HG03108 (cell line): ENCODE measurements around the gene SMIM36.
"Not testable (repeated sequence)": the region's sequence is repeated elsewhere in the genome, so short reads cannot be mapped to it uniquely, and the experiment has no call there.

ENCODE experiments used
- ATAC-seq: cut with Tn5 transposase; IDR thresholded peaks from one replicate; pipeline ENCODE4 v1.9.1; 2021; ENCODE audit warnings: moderate library complexity; ENCODE audit not compliant: unreplicated experiment

Gene SMIM36

DNA sequence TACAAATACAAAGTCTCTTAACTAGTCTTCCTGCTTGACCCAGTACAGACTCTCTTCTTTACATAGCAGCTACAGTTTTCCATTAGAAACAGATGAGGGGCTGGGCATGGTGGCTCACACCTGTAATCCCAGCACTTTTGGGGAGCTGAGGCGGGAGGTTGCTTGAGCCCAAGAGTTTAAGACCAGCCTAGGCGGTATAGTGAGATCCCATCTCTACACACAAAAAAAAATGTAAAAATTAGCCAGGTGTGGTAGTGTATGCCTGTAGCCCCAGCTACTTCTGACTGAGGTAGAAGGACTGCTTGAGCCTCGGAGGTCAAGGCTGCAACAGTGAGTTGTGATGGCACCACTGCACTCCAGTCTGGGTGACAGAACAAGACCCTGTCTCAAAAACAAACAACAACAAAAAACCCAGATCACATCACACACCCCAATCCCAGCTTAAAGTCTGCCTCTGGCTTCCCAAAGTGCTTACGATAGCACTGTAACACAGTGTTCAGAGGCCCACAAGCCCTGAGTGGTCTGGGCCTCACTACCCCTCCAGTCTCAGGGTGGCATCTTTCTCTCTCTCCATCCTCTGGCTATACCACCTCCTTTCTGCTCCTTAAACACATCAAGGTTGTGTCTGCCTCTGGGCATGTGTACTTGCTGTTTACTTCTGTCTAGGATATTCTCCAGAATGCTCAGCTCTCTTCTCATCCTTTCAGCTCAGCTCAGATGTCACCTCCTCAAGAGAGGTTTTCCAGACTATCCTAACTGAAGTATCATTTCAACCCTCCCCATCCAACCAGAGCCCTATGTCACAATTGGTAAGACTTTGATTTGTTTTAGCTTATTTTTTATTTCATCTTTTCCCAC, 93.6 kb downstream of the SMIM36 start:
- ATAC-seq, result no peak

DNA sequence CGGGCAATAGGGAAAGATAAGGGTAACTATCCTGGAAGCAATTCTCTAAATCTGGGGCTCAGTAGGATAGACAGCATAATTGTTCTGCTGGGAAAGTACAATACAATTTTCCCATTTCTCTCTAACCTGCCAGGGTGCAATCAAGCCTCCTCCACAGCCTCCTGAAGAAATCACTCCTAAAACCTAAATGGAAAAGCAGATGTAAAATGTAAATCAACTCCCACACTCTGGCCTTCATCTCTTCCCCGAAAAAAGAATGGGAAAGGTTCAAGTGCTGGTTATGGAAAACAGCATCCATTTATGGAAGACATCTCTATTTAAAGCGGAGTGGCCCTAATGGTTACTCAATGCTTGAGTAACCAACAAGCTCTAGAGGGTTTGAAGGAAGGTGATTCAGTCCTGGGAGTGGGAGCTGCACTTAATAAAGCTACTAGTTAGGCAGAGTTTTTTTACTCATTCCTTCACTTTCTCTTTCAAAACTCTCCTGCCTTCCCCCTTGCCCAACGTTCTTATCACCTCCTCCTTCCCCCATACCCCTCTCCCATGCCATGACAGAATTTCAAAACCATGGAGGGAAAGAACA, 94.7 kb downstream of the SMIM36 start:
- no peak for ATAC-seq

DNA sequence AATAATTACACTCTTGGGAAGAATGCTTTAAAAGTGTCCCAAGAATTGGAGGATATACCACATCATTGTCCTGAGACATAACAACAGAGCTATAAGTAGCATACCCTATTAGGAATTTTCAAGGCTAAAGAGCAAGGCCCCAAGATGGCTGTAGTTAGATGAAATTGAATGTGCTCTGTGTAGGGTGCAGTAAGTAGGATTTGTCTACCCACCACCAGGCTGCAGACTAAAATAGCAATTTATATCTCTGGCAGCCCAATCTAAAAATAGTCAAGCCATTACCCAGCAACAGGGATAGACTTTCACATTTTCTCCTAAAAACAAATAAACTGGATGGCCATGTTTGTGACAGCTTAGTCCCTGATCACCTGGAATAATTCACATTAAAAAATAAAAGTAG, 95.3 kb downstream of the SMIM36 start:
- ATAC-seq, result no peak

DNA sequence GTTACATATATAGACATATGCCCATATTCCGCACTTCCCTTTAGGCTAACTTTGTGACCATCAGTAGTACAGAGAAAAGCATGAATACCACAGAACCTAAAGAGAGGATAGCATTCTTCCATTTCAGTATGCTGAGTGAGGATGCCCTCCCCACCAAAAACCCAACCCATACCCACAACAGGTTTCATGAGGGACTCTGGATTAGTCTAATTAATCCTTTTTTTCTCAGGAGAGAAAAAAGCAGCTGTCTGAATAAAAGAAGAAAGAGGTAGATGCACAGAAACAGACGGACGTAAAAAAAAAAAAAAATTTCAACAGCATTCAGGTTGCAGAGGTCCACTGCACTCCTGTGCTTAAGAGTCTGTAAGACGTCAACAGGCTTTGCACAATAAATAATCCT, 96.3 kb downstream of the SMIM36 start:
- ATAC-seq, result no peak

DNA sequence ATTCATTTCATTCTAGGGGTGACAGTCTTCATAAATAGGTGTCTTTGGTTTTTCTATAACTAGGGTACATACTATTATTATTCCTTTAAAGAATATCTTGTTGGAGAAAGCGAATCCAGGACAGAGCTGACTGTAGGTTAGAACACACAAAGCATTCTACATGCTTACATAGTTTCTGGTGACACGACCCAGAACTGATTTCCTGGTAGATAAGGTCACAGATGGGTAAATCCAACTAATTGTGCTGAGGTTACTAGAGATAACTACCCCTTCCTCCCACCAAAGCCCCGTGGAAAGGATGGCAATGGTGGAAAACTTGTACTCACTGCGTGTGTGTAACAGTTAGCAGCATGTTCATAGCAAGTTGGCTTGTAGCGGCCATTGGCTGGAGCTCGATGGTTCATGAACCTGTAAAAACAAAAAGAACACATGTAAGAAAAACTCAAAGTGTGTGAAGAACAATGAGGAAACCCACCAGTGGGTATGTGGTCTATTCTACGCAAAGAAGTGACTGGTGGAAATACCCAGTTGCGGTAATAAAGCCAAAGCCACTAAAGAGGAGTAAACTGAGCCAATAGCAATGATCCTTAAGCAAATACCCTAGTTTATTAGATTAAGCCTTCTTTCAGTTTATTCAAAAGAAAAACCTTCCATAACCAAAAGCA, 97.3 kb downstream of the SMIM36 start:
- no peak for ATAC-seq

DNA sequence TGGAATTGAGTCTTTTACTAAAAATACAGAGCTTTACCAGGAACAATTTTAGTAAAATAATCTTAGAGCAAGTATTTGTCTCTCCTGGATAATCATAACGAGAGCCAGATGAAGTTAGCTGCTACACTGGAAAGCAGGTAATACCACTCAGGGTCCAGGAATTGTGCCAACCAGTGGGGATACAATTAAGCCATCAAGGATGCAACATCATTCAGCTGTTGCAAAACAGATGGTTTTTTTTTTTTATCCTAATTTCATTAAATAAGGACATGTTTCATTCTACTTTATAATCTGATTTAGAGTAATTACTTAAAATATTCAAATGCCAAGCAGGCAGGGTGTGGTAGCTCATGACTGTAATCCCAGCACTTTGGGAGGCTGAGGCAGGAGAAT, 99.8 kb downstream of the SMIM36 start:
- no peak for ATAC-seq

DNA sequence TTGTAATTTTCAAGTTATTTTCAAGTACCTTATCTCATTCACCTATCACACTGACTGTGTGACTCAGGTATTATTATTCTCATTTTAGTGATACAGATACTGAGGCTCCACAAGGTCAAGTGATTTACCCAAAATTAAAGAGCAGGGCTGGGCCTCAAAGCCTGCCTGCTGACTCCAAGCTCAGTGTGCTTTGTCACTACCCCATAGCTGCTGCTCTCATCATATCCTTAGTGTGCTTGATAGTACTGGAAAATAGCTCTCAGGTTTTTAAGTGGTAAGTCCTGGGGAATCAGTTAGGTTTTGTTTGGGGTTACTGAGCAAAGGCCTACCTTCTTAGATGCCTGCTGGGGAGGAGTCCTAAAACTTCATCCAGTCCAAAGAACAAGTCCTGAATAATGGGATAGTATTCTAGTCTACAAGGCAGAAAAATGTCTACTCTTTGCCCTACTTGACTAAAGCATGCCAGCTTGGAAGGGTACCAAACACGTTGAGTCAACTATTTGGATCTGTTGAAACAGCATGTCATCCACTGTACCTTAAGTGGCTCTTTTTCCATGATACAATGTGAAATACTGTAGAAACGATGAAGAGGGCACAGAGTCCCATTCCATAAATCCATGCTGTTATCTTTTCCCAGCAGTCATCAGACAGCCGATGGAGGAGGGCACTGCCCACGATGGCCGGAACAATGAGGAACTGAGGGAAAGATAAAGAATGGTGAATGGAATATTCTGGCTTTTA, 100.4 kb downstream of the SMIM36 start:
- no peak for ATAC-seq

DNA sequence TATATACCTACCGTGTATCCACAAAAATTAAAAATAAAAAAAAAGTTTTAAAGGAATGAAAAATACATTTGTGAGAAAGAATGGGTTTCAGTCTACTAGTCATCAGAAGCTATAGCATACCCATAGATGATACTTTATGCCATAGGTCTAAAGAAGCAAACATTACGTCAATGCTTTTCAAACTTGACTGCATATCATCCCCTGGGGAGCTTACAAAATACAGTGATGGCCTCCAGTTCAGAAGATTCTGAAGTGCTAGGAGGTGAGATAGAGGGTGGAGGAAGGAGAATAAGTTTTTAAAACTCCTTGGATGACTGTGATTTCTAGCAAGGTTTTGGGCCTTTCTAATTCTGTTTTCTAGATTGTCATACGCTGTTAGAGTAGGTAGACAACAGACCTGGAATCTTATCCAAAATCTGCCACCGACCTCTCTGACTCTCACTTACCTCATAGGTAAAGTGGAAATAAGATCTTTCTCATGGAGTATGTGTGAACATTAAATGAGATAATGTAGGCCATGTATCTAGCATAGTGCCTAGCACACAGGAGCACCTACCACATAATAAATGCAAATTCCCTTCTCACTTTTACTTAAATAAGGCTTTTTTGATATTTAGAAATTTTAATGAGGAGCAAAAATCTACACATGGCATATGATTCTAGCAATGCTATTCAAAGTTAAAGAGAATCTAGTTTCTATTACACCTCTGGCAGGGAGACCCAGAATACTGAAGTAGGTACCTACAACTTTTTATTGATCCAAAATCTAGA, 102.0 kb downstream of the SMIM36 start:
- ATAC-seq, result no peak

DNA sequence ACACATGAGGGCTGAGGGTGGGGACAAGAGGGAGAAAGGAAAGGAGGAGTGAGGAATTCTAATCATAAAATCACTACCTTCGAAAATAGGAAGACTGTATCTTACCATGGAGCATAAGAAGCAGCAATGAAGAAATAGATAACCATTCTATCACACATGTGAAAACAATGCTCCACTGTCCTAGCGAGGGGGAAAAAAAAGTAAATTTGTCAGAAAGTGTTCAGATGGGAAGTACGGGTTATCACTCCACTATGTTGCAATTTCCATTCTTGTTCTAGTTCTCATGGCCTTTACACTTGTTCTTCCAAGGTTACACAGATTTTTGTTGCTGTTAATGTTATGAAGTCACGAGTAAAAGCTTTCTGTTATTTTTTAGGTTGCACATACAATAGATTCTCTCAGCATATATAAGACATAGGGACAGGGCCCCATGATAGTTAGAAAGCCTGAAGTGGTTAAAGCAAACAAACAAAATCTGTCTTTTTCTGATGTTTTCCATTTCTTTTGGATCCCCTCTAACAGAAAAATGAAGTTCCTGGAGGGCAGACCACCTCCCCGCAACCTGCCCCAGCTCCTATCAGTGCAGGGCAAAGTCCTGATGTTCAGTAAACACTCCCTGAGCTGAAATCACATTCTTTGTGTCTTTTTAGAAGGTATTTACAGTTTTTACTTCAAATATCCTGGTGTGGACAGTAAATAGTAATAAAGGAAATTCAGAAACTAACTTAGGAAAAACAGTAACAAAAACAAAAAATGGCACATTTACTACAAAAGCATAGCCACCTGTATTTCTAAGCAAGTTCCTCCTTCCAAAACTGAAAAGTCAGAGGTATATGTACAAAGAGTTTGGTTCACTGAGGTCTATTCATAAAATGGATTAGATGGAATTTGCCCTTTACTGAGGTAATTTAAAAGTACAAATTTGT, 103.3 kb downstream of the SMIM36 start:
- ATAC-seq, result no peak

DNA sequence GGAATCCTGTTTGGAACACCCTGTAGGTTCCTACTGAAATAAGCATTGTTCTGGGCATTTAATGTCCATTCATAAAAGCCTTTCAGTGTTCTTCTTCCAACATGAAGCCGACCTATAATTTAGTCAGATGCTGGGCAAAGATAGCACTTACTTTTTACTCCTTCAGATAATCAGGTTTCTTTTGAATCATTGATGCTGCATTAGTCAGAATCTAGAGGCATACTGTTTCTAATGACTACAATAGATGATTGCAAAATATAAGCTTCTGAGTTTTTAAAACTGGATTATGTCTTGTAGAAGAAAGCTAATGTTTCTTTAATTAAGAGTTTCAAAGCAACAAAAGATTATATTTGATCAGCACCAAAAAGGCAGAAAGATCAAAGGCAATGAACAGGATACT, 105.7 kb downstream of the SMIM36 start:
- ATAC-seq, result no peak

DNA sequence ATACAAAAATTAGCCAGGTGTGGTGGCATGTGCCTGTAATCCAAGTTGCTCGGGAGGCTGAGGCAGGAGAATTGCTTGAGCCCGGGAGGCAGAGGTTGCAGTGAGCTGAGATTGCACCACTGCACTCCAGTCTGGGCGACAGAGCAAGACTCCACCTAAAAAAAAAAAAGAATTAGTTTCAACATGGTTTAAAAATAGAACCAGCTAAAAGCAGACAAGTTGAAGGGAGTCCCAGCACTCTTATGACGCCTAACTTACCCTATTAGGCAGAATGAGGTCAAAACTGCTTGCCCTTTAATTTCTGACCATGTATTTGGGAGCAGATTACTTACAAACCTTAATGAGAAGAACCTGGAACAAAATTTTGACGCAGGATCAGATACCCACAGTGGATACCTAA, 107.1 kb downstream of the SMIM36 start:
- not testable (repeated sequence) for ATAC-seq

DNA sequence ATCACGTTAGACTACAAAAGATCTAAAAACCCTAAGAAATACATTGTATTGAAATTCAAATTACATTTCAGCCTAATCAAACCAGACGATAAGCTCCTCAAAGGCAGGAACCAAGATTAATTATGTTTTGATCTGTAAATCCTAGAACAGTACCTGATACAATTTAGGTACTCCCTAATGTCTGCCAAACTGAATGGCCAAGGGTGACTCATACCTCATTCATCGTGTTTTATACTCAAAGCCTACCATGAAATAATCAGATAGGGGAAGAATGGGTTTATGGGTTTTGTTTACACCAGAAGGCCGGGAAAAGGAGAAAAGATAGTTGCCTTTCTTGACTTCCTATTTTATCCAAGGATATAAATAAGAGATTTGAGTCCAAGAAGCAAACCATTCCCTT, 108.9 kb downstream of the SMIM36 start:
- ATAC-seq, result no peak
